GM18511 (cell line): Measurements from ENCODE around the gene PAK2.

Source experiments
- ATAC-seq: cut with Tn5 transposase; IDR thresholded peaks from one replicate; pipeline ENCODE4 v1.9.1; 2021; ENCODE audit warnings: mild to moderate bottlenecking, moderate library complexity; ENCODE audit not compliant: unreplicated experiment

The PAK2 gene

GRCh38 chr3:196739671-196740480, at the start of gene PAK2:
PAK2 (plus strand) TSS chr3:196739857; CDS start chr3:196782647, 42,790 bp downstream.
- peak; percentile 95 for ATAC-seq

DNA sequence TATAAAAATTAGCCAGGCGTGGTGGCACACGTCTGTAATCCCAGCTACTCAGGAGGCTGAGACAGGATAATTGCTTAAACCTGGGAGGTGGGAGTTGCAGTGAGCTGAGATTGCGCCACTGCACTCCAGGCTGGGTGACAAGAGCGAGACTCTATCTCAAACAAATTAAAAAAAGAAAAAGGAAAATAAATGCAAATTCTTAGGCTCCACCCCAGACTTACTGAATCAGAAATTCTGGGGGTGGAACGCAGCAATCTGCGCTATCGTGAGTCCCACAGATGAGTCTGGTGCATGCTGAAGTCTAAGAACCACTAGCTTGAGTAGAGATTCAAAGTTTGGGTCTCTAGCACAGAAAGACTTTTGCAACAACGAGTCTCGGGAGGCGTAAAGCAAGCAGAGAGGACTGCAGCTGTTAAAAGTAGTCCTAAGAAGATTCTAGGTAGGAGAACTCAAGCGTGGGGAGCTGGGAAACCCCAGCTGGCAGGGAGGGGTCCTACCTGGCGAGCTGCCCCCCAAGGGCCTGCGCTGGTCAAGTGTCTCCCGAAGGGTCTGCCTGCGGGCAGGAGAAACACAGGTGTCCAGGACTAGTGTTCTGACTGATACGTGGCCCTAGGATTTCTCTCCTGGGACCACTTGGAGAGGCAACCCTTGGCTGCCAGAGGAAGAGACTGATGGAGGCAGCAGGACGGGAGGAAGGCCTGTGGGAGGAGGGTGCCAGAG, 49.6 kb upstream of the PAK2 start:
- ATAC-seq: no peak

GRCh38 chr3:196691386-196691785, 48.3 kb upstream of the PAK2 start:
- no peak for ATAC-seq

GRCh38 chr3:196694202-196694638, 45.4 kb upstream of the PAK2 start:
- ATAC-seq: no peak

- no peak for ATAC-seq
Measured at GRCh38 chr3:196694941-196695848, 44.5 kb upstream of the PAK2 start.

DNA sequence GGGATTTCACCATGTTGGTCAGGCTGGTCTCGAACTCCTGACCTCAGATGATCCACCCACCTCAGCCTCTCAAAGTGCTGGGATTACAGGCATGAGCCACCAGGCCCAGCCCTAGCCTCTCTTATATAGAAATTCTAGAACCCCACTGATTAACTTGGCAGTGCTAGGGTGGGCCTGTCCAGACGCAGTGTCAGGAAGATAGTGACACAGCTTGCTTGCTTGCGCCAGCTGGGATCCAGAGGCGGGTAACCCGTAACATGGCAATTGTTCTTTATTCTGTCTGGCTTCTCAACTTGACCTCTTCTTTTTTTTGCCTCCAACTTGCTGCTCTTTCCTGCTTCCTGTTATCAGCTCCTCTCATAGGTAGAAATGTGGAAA, 43.8 kb upstream of the PAK2 start:
- no peak for ATAC-seq

- no peak for ATAC-seq
Measured at GRCh38 chr3:196697270-196697669, 42.4 kb upstream of the PAK2 start.

- ATAC-seq: no peak
Measured at GRCh38 chr3:196699749-196700148, 39.9 kb upstream of the PAK2 start.

DNA sequence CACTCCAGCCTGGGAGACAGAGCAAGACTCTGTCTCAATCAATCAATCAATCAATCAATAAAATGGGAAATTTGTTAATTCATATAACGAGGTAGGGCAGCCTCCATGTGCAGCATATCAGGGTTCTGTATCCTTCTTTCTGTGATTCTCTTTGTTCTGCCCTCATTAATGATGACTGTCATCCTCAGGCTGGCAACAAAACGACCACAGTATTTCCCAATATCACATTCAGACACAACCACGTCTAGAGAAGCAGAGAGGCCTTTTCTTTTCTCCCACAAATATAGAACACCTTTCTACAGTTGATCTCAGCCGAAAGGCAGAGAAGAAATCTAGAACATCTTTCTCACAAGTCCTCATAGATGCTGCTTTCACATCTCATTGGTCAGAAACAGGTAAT, 38.9 kb upstream of the PAK2 start:
- ATAC-seq: no peak

DNA sequence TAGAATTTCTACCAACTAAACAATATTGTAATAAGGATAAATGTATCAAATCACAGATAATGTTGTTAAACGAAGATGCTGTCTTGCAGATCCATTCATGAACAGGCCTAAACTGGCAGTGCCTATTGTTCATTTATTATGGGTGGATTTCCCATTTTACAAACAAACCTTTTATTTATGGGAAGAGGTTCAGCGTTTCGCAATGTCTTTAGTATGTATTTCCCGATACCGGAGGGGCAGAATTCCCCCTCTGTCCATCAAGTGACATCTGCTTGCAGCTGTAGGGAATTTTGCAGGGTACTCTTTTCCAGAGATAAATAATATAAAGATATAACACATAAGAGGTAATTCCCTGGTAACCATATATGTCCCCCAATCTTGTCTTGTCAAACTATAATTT, 33.3 kb upstream of the PAK2 start:
- no peak for ATAC-seq

DNA sequence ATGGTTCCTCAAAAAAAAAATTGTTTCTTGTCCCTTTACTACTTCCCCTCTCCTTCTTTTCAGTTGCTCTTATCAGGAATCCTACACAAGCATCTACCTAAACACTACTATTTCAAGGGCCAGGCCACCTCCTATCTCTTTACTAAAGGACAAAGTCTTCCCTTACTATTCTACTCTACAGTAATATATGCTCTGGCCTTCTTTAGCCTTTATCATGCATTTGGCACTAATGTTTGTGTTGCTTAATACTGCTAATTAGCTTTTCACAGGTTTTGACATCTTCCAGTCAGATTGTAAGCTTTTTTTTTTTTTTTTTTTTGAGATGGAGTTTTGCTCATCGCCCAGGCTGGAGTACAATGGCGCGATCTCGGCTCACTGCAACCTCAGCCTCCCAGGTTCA, 32.9 kb upstream of the PAK2 start:
- ATAC-seq: no peak

DNA sequence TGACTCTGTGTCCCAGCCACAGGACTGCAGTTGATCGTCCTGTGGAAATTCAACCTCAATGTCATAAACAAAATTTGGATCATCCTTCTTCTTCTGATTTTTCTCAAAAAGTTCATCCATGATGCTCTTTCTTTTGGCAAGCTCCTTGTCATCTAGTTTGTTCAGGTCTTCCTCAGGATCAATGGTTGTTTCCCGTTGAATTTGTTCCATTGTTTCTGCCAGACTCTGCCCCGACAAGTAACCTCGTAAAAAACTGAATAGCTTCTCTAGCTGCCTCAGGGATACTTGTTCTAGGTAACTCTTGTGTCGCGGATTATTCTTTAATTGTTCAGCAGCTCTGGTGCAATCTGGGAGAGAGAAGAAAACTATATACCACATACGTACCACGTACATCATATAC, 32.1 kb upstream of the PAK2 start:
- no peak for ATAC-seq

- no peak for ATAC-seq
Measured at GRCh38 chr3:196708467-196708866, 31.2 kb upstream of the PAK2 start.

- ATAC-seq: peak; percentile 75
Measured at GRCh38 chr3:196711838-196712513, 27.7 kb upstream of the PAK2 start, which contains the start of the genes CEP19 and PIGX. CEP19 (minus strand) TSS chr3:196712250; CDS start chr3:196708657, 3,593 bp downstream. PIGX (plus strand) TSS chr3:196712377.

DNA sequence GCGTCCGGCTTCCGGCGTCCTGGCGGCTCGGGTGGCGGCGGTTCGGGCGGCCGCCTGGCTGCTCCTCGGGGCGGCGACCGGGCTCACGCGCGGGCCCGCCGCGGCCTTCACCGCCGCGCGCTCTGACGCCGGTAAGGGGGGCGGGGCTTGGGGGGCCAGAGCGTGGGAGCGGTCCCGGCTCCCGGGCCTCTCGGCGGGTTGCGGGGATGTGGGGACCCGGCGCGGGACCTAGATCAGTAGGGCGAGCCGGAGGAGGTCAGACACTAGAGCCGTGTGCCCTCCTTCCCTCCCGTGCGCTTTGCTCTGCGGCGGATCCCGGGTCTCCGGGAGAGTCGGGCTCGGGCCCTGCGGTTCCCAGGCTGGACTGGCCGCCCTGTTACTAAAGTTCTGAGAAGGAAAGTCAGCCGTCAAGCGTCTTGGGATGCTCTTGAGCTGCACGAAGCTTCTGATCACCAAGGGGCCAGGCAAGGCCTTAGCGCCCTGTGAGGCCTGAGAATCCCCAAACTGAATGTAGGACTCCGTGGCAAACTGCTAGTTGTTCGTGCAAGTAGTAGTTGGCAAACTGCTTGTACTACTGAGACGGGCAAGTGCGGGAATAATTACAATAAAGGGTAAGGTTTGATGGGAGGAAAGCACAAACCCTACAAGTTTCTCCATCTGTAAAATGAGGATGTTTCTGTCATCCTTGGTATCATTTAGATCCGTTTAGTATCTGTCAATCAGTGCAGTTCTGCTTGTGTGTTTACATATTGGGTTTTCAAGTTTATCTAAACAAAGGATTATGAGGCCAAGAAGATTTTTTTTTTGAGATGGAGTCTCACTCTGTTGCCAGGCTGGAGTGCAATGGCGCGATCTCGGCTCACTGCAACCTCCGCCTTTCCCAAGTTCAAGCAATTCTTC, 26.9 kb upstream of the PAK2 start:
- peak; percentile 52 for ATAC-seq

GRCh38 chr3:196717162-196717561, 22.5 kb upstream of the PAK2 start:
- ATAC-seq: peak; percentile 61

DNA sequence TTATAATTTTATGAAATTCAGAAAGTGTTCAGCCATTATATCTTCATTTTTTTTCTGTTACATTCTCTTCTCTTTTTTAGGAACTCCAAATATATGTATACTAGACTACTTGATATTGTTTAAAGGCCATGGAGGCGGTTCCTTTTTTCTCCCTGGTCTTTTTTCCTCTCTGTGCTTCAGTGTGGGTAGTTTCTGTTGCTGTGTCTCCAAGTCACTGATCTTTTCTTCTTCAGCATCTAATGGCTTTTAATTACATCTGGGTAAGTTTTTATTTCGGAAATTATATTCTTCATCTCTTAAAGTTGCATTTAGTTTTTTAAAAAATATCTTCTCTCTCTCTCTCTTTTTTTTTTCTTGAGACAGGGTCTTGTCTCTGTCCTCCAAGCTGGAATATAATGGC, 18.6 kb upstream of the PAK2 start:
- ATAC-seq: no peak

GRCh38 chr3:196726788-196727675, 12.6 kb upstream of the PAK2 start:
- no peak for ATAC-seq
